NCI-H146 treated with DMSO at 0.1 percent for 48 hours (cell line): ENCODE measurements around the gene CYP26C1.
A peak's percentile ranks its signal among the peaks of the same experiment; 100 is the strongest.

Experiments
- DNase-seq: peaks from one replicate; lab custom pipeline; 2025; ENCODE audit not compliant: unreplicated experiment; lab: John Stamatoyannopoulos, UW

CYP26C1 gene

GRCh38 chr10:93110472-93111146 is 50.0 kb downstream of the CYP26C1 start:
- no peak for DNase-seq

GRCh38 chr10:93113042-93113441 is 52.4 kb downstream of the CYP26C1 start:
- DNase-seq, result no peak

GRCh38 chr10:93115661-93116383 is 55.2 kb downstream of the CYP26C1 start:
- peak; percentile 11 for DNase-seq
